ENCODE results near the gene VAV3.
A peak's percentile ranks its signal among the peaks of the same experiment; 100 is the strongest.

Gene VAV3

GRCh38 chr1:107933736-107934135 is 31.2 kb downstream of the VAV3 start:
- peaks cover 48% of the 10 kb centered on the region for H3K4me1 Mint-ChIP-seq
- H3K9me3 Mint-ChIP-seq: no peaks in the 10 kb centered on the region
- no peak for ATAC-seq
- H3K27me3 Mint-ChIP-seq: no peaks in the 10 kb centered on the region
- no peak overlapping the region for H3K27ac Mint-ChIP-seq
- H3K36me3 Mint-ChIP-seq: no peaks in the 10 kb centered on the region
- H3K4me3 Mint-ChIP-seq: no peak overlapping the region

GRCh38 chr1:107930292-107930691 is 34.7 kb downstream of the VAV3 start:
- ATAC-seq: no peak
- Mint-ChIP-seq H3K4me3 (no peak overlapping the region), H3K36me3 (no peaks in the 10 kb centered on the region), H3K9me3 (no peaks in the 10 kb centered on the region), H3K4me1 (peaks cover 55% of the 10 kb centered on the region), H3K27me3 (no peaks in the 10 kb centered on the region), H3K27ac (no peak overlapping the region)

GRCh38 chr1:107927820-107928219 is 37.2 kb downstream of the VAV3 start:
- H3K27ac Mint-ChIP-seq: no peak overlapping the region
- H3K36me3 Mint-ChIP-seq: no peaks in the 10 kb centered on the region
- no peak overlapping the region for H3K4me3 Mint-ChIP-seq
- no peaks in the 10 kb centered on the region for H3K27me3 Mint-ChIP-seq
- no peaks in the 10 kb centered on the region for H3K9me3 Mint-ChIP-seq
- no peak for ATAC-seq
- H3K4me1 Mint-ChIP-seq: peaks cover 54% of the 10 kb centered on the region

GRCh38 chr1:107926436-107927080 is 38.4 kb downstream of the VAV3 start:
- H3K36me3 Mint-ChIP-seq: no peaks in the 10 kb centered on the region
- ATAC-seq: peak; percentile 16
- H3K4me1 Mint-ChIP-seq: peaks cover 54% of the 10 kb centered on the region
- H3K27ac Mint-ChIP-seq: no peak overlapping the region
- H3K9me3 Mint-ChIP-seq: no peaks in the 10 kb centered on the region
- no peak overlapping the region for H3K4me3 Mint-ChIP-seq
- no peaks in the 10 kb centered on the region for H3K27me3 Mint-ChIP-seq

- Mint-ChIP-seq H3K9me3 (no peaks in the 10 kb centered on the region), H3K27me3 (no peaks in the 10 kb centered on the region), H3K4me3 (no peak overlapping the region), H3K27ac (no peak overlapping the region), H3K36me3 (no peaks in the 10 kb centered on the region), H3K4me1 (peaks cover 61% of the 10 kb centered on the region)
- no peak for ATAC-seq
Measured at GRCh38 chr1:107925565-107925964, 39.4 kb downstream of the VAV3 start.

- Mint-ChIP-seq H3K9me3 (no peaks in the 10 kb centered on the region), H3K4me1 (peaks cover 37% of the 10 kb centered on the region), H3K27ac (no peak overlapping the region), H3K36me3 (no peaks in the 10 kb centered on the region), H3K4me3 (no peak overlapping the region), H3K27me3 (no peaks in the 10 kb centered on the region)
- no peak for ATAC-seq
Measured at GRCh38 chr1:107920999-107921398, 44.0 kb downstream of the VAV3 start.

GRCh38 chr1:107920561-107920960 is 44.4 kb downstream of the VAV3 start:
- ATAC-seq: no peak
- Mint-ChIP-seq H3K4me1 (peaks cover 39% of the 10 kb centered on the region), H3K36me3 (no peaks in the 10 kb centered on the region), H3K9me3 (no peaks in the 10 kb centered on the region), H3K4me3 (no peak overlapping the region), H3K27me3 (no peaks in the 10 kb centered on the region), H3K27ac (peak overlapping the region; percentile 69)

- no peaks in the 10 kb centered on the region for H3K27me3 Mint-ChIP-seq
- H3K27ac Mint-ChIP-seq: peak overlapping the region; percentile 69
- no peaks in the 10 kb centered on the region for H3K9me3 Mint-ChIP-seq
- peaks cover 38% of the 10 kb centered on the region for H3K4me1 Mint-ChIP-seq
- ATAC-seq: no peak
- H3K36me3 Mint-ChIP-seq: no peaks in the 10 kb centered on the region
- peak overlapping the region; percentile 53 for H3K4me3 Mint-ChIP-seq
Measured at GRCh38 chr1:107919953-107920352, 45.0 kb downstream of the VAV3 start.

- Mint-ChIP-seq H3K4me3 (no peak overlapping the region), H3K9me3 (no peaks in the 10 kb centered on the region), H3K27ac (peak overlapping the region; percentile 72), H3K27me3 (no peaks in the 10 kb centered on the region), H3K36me3 (no peaks in the 10 kb centered on the region), H3K4me1 (peaks cover 36% of the 10 kb centered on the region)
- ATAC-seq: no peak
Measured at GRCh38 chr1:107914119-107914765, 50.7 kb downstream of the VAV3 start.

GRCh38 chr1:107912656-107913055 is 52.3 kb downstream of the VAV3 start:
- H3K36me3 Mint-ChIP-seq: no peaks in the 10 kb centered on the region
- H3K4me1 Mint-ChIP-seq: peaks cover 37% of the 10 kb centered on the region
- no peaks in the 10 kb centered on the region for H3K9me3 Mint-ChIP-seq
- ATAC-seq: no peak
- H3K4me3 Mint-ChIP-seq: no peak overlapping the region
- H3K27ac Mint-ChIP-seq: peak overlapping the region; percentile 57
- H3K27me3 Mint-ChIP-seq: no peaks in the 10 kb centered on the region

- Mint-ChIP-seq H3K4me3 (no peak overlapping the region), H3K4me1 (peaks cover 66% of the 10 kb centered on the region)
Measured at GRCh38 chr1:107900090-107900945, 64.7 kb downstream of the VAV3 start.

GRCh38 chr1:107899655-107900054 is 65.3 kb downstream of the VAV3 start:
- Mint-ChIP-seq H3K4me3 (no peak overlapping the region), H3K27me3 (no peaks in the 10 kb centered on the region), H3K4me1 (peaks cover 72% of the 10 kb centered on the region), H3K36me3 (no peaks in the 10 kb centered on the region), H3K27ac (peak overlapping the region; percentile 82), H3K9me3 (no peaks in the 10 kb centered on the region)
- ATAC-seq: no peak

More at GRCh38 chr1:107900090-107900945, 64.7 kb downstream of the VAV3 start:
- Mint-ChIP-seq H3K27ac (peak overlapping the region; percentile 82), H3K9me3 (no peaks in the 10 kb centered on the region), H3K36me3 (no peaks in the 10 kb centered on the region), H3K27me3 (no peaks in the 10 kb centered on the region)
- peak; percentile 56 for ATAC-seq

GRCh38 chr1:107897438-107898345 is 67.3 kb downstream of the VAV3 start:
- H3K27ac Mint-ChIP-seq: peak overlapping the region; percentile 82
- peaks cover 9% of the 10 kb centered on the region for H3K36me3 Mint-ChIP-seq
- H3K9me3 Mint-ChIP-seq: no peaks in the 10 kb centered on the region
- peak overlapping the region; percentile 47 for H3K4me3 Mint-ChIP-seq
- no peaks in the 10 kb centered on the region for H3K27me3 Mint-ChIP-seq
- ATAC-seq: peak; percentile 96
- H3K4me1 Mint-ChIP-seq: peaks cover 69% of the 10 kb centered on the region

- ATAC-seq: peak; percentile 49
- Mint-ChIP-seq H3K27ac (peak overlapping the region; percentile 82), H3K9me3 (no peaks in the 10 kb centered on the region), H3K36me3 (peaks cover 10% of the 10 kb centered on the region), H3K4me1 (peaks cover 67% of the 10 kb centered on the region), H3K4me3 (peak overlapping the region; percentile 47), H3K27me3 (no peaks in the 10 kb centered on the region)
Measured at GRCh38 chr1:107896936-107897335, 68.0 kb downstream of the VAV3 start.

- peak overlapping the region; percentile 82 for H3K27ac Mint-ChIP-seq
- H3K36me3 Mint-ChIP-seq: peaks cover 10% of the 10 kb centered on the region
- H3K27me3 Mint-ChIP-seq: no peaks in the 10 kb centered on the region
- H3K9me3 Mint-ChIP-seq: no peaks in the 10 kb centered on the region
- H3K4me3 Mint-ChIP-seq: no peak overlapping the region
- peaks cover 67% of the 10 kb centered on the region for H3K4me1 Mint-ChIP-seq
- ATAC-seq: no peak
Measured at GRCh38 chr1:107896401-107896800, 68.6 kb downstream of the VAV3 start.

All from stimulated activated memory B cell treated with anti-CD40 and anti-IgM and Interleukin-4, amounts not matched to agents 10 μg/mL and 1 μg/mL and 100 μg/mL, for 72 hours (primary cell).